Transverse colon (tissue), 4 donors: ENCODE measurements around the gene LILRA6.

Experiments used
- POLR2AphosphoS5 ChIP-seq, 3 donors: sonication (generic); formaldehyde crosslinking; IDR thresholded peaks; one replicate each; pipeline ENCODE4 v1.6.1; 2016; ENCODE audit warnings: antibody characterized with exemption in 3 of 3
- TF ChIP-seq, protein P1 (sequence below), 5 experiments: fragments of 200-600 bp in 3 of 5; fragments of 450-650 bp in 2 of 5; sonication (generic) in 3 of 5; IDR thresholded peaks; 1 replicate in 2 of 5; 2 replicates in 3 of 5; pipeline ENCODE4 v1.5.1; 2016 to 2017; ENCODE audit warnings: antibody characterized with exemption in 5 of 5, inconsistent platforms in 3 of 5, mild to moderate bottlenecking in 2 of 5, moderate library complexity in 1 of 5

DNA sequence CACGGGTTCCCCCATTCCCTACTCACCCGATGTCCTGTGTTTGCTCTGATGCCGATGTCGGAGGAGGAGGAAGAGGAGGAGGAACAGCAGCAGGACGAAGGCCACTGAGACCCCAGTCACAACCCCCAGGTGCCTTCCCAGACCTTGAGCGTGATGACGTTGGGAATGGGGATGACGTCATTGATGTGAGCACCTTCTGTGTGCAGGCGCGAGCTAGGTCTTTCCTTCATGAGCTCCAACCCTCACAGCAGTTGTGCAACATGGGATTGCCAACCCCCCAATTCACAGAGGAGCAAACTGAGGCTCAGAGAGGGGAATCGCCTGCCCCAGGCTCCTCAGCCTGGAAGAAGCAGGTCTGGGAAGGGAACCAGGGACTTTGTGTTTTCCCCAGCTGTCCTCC, 10.3 kb upstream of the LILRA6 start:
- TF ChIP-seq, protein P1, sequence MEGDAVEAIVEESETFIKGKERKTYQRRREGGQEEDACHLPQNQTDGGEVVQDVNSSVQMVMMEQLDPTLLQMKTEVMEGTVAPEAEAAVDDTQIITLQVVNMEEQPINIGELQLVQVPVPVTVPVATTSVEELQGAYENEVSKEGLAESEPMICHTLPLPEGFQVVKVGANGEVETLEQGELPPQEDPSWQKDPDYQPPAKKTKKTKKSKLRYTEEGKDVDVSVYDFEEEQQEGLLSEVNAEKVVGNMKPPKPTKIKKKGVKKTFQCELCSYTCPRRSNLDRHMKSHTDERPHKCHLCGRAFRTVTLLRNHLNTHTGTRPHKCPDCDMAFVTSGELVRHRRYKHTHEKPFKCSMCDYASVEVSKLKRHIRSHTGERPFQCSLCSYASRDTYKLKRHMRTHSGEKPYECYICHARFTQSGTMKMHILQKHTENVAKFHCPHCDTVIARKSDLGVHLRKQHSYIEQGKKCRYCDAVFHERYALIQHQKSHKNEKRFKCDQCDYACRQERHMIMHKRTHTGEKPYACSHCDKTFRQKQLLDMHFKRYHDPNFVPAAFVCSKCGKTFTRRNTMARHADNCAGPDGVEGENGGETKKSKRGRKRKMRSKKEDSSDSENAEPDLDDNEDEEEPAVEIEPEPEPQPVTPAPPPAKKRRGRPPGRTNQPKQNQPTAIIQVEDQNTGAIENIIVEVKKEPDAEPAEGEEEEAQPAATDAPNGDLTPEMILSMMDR (IDR thresholded peaks at IDR 0.05) = no peak
- TF ChIP-seq POLR2AphosphoS5 (IDR thresholded peaks at IDR 0.05) = no peak
